Measurements from ENCODE around the gene LCE6A.
A peak's percentile ranks its signal among the peaks of the same experiment; 100 is the strongest.

The LCE6A gene

GRCh38 chr1:152878042-152878441 lies 35.4 kb downstream of the LCE6A start, which contains the start of gene SMCP:
TSS of gene SMCP (plus strand) at chr1:152878322. CDS start at chr1:152884423, 6,101 bp downstream.
- peak; percentile 30 for DNase-seq

GRCh38 chr1:152879559-152880198 lies 37.0 kb downstream of the LCE6A start:
- DNase-seq: no peak

GRCh38 chr1:152880316-152880715 lies 37.7 kb downstream of the LCE6A start:
- DNase-seq: no peak

- DNase-seq: peak; percentile 16
Measured at GRCh38 chr1:152880907-152881306, 38.3 kb downstream of the LCE6A start.

- DNase-seq: no peak
Measured at GRCh38 chr1:152884085-152884484, 41.4 kb downstream of the LCE6A start.

GRCh38 chr1:152884506-152884905 lies 41.9 kb downstream of the LCE6A start:
- no peak for DNase-seq

GRCh38 chr1:152884966-152885624 lies 42.4 kb downstream of the LCE6A start:
- no peak for DNase-seq

GRCh38 chr1:152886085-152886484 lies 43.4 kb downstream of the LCE6A start:
- DNase-seq: no peak

GRCh38 chr1:152886758-152887409 lies 44.2 kb downstream of the LCE6A start:
- no peak for DNase-seq

GRCh38 chr1:152888126-152888525 lies 45.5 kb downstream of the LCE6A start:
- no peak for DNase-seq
